Measurements from ENCODE around the gene MACROD2. TPM values are rescaled to one million over a fixed set of nuclear protein-coding genes. Genes with fewer than 3 reads are reported as not detected.

MACROD2 gene
- polyA plus RNA-seq, 1 donor, result 2.7 TPM

GRCh38 chr20:16100111-16100510 lies 2104.8 kb downstream of the MACROD2 start:
- no peak for DNase-seq (ENCODE audit: low read depth)

- DNase-seq (ENCODE audit: low read depth), result no peak
Observed at GRCh38 chr20:16100767-16101166, 2105.5 kb downstream of the MACROD2 start.

Other genes starting within 250 kb of the MACROD2 start
- 14.5 TPM for gene ESF1, start 210.6 kb upstream of the MACROD2 start, polyA plus RNA-seq (ENCODE audit: insufficient read length)
- 20.9 TPM for gene NDUFAF5, start 210.5 kb upstream of the MACROD2 start, polyA plus RNA-seq (ENCODE audit: insufficient read length)
- gene SEL1L2, start 4.9 kb upstream of the MACROD2 start, polyA plus RNA-seq (ENCODE audit: insufficient read length), result not detected